ENCODE results near the gene DLGAP1.
A peak's percentile ranks its signal among the peaks of the same experiment; 100 is the strongest.

DLGAP1 gene

GRCh38 chr18:3777719-3778118 is 677.4 kb downstream of the DLGAP1 start:
- DNase-seq (ENCODE audit: low spot score) = no peak
- TF ChIP-seq CTCF (IDR thresholded peaks at IDR 0.05; ENCODE audit: extremely low read depth, missing control alignments) = no peak

GRCh38 chr18:3777122-3777521 is 678.0 kb downstream of the DLGAP1 start:
- no peak for TF ChIP-seq CTCF (IDR thresholded peaks at IDR 0.05; ENCODE audit: extremely low read depth, missing control alignments)
- no peak for DNase-seq (ENCODE audit: low spot score)

GRCh38 chr18:3775996-3776395 is 679.1 kb downstream of the DLGAP1 start:
- DNase-seq (ENCODE audit: low spot score) = no peak
- TF ChIP-seq CTCF (IDR thresholded peaks at IDR 0.05; ENCODE audit: extremely low read depth, missing control alignments) = no peak

- DNase-seq (ENCODE audit: low spot score) = no peak
These were observed 681.8 kb downstream of the DLGAP1 start for GRCh38 chr18:3773303-3773702.

GRCh38 chr18:3771121-3771971 is 683.8 kb downstream of the DLGAP1 start:
- DNase-seq (ENCODE audit: low spot score) = peak; percentile 84

More at GRCh38 chr18:3773303-3773702, 681.8 kb downstream of the DLGAP1 start:
- no peak for TF ChIP-seq CTCF (IDR thresholded peaks at IDR 0.05; ENCODE audit: extremely low read depth, missing control alignments)

GRCh38 chr18:3761266-3761665 is 693.8 kb downstream of the DLGAP1 start:
- no peak for TF ChIP-seq CTCF (IDR thresholded peaks at IDR 0.05; ENCODE audit: extremely low read depth, missing control alignments)

More at GRCh38 chr18:3771121-3771971, 683.8 kb downstream of the DLGAP1 start:
- TF ChIP-seq CTCF (IDR thresholded peaks at IDR 0.05; ENCODE audit: extremely low read depth, missing control alignments) = peak; percentile 86

DNA sequence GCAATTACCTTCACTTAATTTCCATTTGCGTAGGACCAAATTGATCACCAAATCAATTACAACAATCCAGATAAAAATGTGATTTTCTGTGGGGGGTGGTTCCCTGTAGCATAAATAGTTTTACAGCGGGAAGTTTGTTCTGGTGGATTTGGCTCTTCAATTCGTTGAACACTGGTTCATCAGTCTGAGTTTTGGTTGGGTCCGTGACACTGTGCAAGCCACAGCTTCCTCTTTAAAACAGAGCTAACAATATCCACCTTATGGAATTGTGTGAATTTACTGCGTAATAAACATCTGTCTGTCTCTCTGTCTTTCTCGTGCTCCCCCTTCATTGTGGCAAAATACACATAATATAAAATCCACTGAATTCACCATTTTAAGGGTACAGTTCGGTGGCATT is 694.4 kb downstream of the DLGAP1 start:
- no peak for TF ChIP-seq CTCF (IDR thresholded peaks at IDR 0.05; ENCODE audit: extremely low read depth, missing control alignments)
- no peak for DNase-seq (ENCODE audit: low spot score)

More at GRCh38 chr18:3761266-3761665, 693.8 kb downstream of the DLGAP1 start:
- DNase-seq (ENCODE audit: low spot score) = no peak

Measured in GM20000 (cell line).